Stimulated activated CD8-positive, alpha-beta memory T cell treated with anti-CD3 and anti-CD28 coated beads, Interleukin-4, amount 100 ng/mL, for 24 hours (primary cell): Measurements from ENCODE around the gene RCAN1.

Experiments
- DNase-seq: peaks from one replicate; pipeline ENCODE4 v3.0.0-alpha.2; 2020; ENCODE audit warnings: low read depth

RCAN1 gene

GRCh38 chr21:34537838-34538237, 77.1 kb downstream of the RCAN1 start:
- no peak for DNase-seq

DNA sequence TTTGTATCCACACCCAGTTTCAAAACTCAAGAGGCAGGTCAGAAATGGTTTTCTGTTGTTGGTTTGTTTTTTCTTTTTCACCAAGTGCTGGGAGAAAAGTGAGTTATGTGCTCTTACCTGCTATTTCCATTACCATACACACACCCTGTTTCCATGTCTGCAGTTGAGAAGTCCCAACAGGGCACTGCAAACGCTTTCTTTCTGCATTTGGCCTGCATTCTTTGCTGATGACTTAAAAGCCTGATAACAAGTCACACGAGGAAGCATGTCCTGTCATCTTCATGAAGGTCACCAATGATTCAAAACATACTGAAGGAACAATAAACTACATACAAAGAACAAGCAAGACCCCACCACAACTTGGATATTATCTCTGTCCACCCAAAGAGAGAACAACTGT, 78.1 kb downstream of the RCAN1 start:
- DNase-seq = no peak

GRCh38 chr21:34536311-34536710, 78.6 kb downstream of the RCAN1 start:
- DNase-seq = no peak

DNA sequence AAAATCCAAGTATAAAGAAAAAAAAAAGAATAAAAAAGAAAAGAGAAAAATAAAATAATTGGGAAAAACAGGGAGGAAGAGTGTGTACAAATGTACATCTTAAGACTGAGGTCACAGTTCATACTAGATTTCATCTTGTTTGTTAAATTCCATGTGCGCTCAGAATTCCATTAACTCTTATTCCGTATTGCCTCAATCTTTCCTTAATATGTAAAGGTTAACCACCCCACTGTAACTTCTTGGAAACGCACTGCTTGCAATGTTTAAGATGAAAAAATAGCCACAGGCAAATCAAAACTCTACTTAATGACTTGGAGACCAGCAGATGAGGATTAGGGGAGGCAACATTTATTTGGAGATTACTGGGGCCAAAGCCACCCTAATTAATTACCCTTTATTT, 79.0 kb downstream of the RCAN1 start:
- no peak for DNase-seq

DNA sequence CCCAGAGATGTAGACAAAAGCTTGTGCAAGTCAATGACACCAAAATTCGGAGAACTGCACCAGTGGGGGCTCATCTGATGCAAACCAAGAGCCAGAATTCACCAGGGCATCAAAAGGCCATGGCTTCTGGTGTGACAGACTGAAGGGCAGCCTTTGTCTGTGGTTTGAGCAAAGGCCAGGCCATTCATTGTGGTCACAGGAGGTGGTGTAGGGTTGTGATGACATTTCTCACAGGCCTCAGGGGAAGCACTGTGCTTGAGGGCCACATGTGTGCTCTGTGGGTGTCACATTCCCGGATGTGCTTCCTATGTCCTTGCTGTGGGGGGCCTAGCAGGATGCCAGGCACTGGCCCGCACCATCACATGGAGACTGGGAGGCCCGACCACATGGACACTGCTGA, 80.4 kb downstream of the RCAN1 start:
- no peak for DNase-seq

DNA sequence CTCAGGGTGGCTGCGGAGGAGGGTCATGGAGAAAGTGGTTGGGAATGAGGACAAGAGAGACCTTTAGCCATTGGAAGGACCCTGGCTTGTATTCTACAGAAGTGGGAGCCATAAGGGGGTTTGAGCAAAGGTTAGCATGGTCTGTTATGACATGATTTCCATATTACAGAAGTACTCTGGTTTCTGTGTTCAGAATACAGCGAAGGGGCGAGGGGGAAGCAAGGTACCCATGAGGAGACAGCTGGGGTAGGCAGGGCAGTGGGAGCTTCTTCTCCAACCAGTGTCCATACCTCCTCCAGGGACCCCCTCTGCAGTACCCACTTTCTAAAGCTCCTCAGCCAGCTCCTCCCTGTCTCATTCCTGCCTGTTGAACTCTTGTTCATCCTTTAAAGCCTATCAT, 81.0 kb downstream of the RCAN1 start:
- DNase-seq = no peak

DNA sequence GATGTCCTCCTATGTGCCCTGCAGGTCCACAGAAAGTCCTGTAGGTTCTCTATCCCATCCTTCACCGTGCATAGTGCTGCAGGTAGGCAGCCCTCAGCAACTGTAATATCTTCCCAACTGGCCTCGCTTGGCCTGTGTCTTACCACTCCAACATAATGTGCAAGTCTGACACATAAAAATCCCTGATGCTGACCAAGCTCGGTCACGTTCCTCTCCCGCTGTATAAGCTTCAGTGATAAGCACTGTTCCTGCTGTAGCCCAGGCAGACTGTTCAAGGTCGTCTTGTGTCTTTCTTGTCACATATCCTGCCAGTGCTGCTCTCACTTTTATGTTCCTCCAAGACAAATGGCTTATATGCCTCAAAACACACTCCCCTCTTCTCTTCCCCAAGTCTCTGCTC, 83.5 kb downstream of the RCAN1 start:
- no peak for DNase-seq

DNA sequence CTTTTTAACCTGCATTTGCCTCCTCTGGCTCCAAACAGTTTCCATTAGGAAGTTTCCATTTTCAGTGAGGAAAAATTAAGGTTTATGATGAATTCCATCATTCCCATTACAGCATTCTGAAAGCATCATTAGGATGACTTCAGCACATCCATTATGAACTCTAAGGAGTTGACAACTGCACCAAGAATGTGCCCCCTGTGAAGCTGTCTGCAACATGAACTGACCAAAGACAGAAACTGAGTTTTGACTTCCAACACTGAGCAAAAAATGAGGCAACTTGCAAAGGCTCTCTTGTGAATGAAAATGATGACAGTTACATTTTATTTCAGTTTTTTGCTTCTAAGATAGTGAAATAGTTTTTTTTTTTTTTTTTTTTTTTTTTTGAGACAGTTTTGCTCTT, 84.7 kb downstream of the RCAN1 start:
- no peak for DNase-seq

DNA sequence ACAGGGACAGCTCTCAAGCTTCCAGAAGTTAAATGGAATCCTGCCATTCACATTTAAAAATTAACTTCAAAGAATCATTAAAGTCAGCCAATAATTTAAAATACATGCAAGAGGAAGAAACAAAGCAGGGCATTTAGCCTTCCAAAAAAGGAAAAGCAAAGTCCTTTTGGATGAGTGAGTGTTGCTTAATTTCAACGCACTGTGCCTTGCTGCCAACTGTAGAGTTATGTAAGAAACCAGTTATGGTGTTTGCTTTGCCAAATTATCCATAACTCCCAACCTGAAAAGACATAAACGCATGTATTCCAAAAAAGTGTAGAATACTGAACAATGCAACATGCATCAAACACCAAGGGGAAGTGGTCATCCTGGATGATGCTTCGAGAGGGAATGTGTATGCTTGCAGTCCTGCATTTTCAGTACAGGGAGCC, 86.8 kb downstream of the RCAN1 start:
- no peak for DNase-seq

DNA sequence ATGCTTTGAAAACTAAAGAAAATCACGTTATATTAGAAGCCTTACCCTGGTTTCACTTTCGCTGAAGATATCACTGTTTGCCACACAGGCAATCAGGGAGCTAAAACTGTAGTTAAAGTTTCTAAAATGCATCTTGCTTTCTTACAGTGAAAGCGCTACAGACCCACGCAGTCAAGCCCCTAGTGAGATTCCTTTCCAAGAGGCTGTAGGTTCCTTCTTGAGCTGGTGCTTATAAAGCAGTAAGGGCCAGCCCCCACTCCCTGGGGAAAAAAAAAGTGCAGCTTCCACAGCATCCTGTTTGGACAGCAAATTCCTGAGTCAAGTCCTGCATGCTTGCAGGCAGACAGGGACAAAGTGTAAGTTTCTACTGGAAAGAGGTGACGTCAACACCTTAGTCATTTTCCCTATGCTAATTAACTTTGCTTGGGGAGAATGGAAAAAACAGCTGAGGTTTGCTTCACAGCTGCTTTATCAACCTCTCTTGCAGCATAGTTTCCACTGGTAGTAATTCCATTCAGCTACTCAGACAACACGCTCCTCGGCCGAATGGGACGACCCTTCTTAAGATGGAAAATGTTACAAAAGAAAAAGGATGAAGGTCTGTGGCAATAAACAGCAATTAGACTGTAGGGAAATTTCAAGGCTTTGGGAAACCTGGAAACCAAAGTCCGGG, 88.2 kb downstream of the RCAN1 start:
- DNase-seq = no peak

DNA sequence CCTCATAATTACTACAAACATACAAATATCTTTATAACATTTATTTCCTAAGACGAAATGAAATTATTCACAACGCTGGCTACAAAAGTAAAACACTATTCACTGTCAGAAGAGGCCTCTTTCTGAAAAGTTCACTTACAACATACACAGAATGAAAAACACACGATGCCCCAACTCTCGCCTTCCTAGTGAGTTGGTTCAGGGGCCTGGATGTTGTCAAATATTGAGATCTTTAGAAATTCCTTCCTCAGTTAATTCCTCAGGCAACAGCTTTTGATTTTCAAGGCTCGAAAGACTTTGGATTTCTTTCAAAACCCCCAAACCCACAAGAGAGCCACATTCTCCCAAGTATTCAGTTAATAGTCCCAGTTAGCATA, 88.7 kb downstream of the RCAN1 start:
- no peak for DNase-seq

GRCh38 chr21:34524646-34525601, 90.0 kb downstream of the RCAN1 start:
- DNase-seq = no peak

DNA sequence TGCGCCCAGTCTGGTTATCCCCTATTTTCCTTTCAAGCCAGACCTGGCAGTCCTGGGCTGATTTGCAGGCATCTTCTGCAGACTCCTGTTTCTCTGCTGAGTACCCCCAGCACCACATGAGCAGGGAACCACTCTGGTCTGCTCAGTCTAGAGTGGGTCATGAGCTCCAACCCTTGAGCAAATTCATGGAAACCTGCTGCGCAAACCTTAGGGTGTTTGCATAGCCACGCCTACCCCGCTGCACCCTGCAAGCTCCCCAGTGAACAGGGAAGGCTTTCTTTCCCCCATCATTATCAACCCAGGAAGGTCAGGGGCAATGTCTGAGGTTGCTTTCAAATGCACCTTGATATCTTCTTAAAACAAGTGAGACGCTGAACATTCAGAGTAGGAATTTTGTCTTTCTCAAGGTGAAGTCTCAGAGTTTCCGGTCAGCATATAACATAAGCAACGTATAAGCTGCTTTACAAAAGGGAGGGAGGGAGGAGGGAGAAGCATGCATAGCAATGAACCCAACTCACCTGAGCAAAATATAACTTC, 91.8 kb downstream of the RCAN1 start:
- DNase-seq = no peak

GRCh38 chr21:34522284-34522683, 92.6 kb downstream of the RCAN1 start:
- no peak for DNase-seq

- no peak for DNase-seq
These were observed 93.4 kb downstream of the RCAN1 start for GRCh38 chr21:34521561-34521960.

DNA sequence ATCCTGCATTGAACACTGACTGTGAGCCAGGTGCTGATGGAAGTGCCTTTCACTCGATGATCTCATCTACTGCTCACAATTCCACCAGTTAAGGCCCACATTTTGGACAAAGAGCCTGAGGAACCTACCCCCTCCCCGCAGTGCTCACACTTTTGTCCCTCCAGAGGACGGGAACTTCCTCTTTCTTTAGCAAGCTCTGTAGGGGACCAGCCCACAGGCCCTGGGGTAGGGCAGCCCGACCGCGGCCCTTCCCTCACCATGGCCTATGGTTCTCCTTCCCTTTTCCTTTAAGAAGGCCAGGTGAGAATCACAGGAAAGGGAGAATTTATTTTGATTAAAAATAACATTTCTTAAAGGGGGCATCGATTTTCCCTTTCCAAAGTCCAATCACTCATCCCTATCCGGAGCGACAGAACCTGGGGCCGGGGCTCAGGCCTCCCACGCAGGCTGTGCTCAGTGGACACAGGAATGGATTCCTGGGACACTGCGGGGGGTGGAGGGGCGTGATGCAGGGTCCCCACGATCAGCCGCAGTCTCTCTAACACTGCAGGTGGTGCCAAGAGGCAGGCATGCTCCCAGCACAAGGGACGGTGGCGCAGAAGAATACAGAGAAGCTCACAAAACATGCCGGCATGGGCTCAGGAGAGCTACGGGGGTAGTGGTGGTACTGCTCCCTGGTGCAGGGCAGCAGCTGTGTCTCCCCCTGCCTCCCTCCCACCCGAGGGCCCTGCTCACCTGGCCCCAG, 94.0 kb downstream of the RCAN1 start:
- DNase-seq = no peak

GRCh38 chr21:34520281-34520680, 94.6 kb downstream of the RCAN1 start:
- DNase-seq = no peak

GRCh38 chr21:34519694-34520093, 95.2 kb downstream of the RCAN1 start:
- DNase-seq = no peak

GRCh38 chr21:34519016-34519415, 95.9 kb downstream of the RCAN1 start:
- no peak for DNase-seq

- DNase-seq = no peak
These were observed 96.6 kb downstream of the RCAN1 start for GRCh38 chr21:34518301-34518700.

DNA sequence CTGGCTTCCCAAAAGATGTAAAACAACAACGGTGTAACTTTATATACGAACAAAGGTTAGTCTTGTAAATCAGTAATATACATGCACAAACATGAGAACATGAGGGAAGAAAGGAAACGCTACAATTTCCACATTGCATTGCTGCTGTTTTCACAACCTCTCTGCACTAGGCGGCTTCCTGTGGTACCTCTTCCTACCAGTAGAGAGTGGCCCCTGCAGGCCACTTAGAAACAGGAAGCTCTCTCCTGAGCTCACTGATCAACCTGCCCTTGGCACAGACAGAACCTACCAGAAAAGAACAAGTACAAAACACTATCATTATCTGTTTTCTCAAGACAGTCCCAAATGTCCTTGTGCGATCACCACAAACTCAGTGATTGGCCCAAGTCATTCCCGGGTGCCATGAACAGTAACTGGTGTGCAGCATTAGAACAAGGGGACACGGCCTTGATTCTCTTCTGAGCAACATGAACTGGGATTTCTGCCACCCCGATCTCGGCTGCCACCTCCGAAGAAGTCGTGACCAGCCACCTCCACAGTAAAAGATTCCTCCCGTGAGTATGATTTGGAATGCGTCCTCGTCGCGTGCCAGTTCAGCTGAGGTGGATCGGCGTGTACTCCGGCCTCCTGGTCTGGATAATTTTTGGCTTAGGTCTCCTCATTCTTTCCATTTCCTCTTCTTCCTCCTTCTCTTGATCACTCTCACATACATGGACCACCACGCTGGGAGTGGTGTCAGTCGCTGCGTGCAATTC, 97.2 kb downstream of the RCAN1 start:
- no peak for DNase-seq

- no peak for DNase-seq
These were observed 97.9 kb downstream of the RCAN1 start for GRCh38 chr21:34517039-34517438.
